GM15510 (cell line): ENCODE data around the gene ASIC3.

Source experiments
- POLR2A ChIP-seq: IDR thresholded peaks from 3 replicates; pipeline ENCODE4 v1.6.1; 2011; ENCODE audit warnings: borderline replicate concordance; ENCODE audit not compliant: insufficient read length; ENCODE audit errors: extremely low read depth

The ASIC3 gene

GRCh38 chr7:151070574-151070960, 22.2 kb downstream of the ASIC3 start:
- no peak for TF ChIP-seq POLR2A

- TF ChIP-seq POLR2A, result no peak
Measured at GRCh38 chr7:151071032-151071866, 22.9 kb downstream of the ASIC3 start.

- TF ChIP-seq POLR2A, result no peak
Measured at GRCh38 chr7:151073990-151074389, 25.7 kb downstream of the ASIC3 start.

DNA sequence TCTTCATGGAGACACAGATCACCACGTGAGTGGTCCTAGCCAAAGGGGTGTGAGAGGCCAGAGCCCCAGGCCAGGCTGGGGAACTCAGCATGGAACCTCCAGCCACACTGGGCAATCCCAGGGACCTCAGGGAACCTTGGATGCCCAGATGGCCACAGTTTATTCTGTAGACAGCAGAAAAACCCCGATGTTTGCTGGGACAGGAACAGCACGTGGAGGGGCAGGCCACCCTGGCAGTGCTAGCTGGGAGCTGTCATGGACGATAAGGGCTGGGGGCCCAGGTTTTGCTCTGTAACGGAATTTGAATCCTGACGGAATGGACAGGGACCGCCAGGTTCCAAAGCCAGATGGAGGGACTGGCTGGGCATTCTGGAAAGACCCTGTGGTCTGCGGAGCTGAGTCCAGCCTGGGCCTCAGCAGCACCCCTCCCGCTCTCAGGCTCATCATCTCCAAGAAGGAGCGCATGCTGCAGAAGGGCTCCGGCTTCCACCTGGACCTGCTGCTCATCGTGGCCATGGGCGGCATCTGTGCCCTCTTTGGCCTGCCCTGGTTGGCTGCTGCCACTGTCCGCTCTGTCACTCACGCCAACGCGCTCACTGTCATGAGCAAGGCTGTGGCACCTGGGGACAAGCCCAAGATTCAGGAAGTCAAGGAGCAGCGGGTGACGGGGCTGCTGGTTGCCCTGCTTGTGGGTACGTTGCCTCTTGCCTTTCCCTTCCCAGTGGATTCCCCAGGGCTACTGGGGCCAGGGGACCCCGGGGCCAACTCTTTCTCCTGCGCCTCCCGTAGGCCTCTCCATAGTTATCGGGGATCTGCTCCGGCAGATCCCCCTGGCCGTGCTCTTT, 26.7 kb downstream of the ASIC3 start:
- TF ChIP-seq POLR2A, result no peak

GRCh38 chr7:151075662-151075971, 27.3 kb downstream of the ASIC3 start:
- TF ChIP-seq POLR2A, result no peak

DNA sequence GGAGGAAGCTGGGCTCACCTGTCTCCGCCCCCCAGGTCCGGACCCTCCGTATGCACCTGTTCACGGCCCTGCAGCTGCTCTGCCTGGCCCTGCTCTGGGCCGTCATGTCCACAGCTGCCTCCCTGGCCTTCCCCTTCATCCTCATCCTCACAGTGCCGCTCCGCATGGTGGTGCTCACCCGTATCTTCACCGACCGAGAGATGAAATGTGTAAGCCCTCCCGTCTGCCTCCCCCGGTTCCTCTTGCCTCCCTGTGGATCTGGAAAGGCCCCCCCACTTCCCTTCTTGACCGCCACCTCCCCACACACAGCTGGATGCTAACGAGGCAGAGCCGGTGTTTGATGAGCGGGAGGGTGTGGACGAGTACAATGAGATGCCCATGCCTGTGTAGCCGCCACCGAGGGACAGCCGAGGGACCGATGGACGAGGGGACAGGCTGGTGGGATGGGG, 27.7 kb downstream of the ASIC3 start:
- TF ChIP-seq POLR2A, result peak; percentile 9

- TF ChIP-seq POLR2A, result no peak
Measured at GRCh38 chr7:151076863-151077704, 28.8 kb downstream of the ASIC3 start.

- TF ChIP-seq POLR2A, result no peak
Measured at GRCh38 chr7:151077705-151078232, 29.4 kb downstream of the ASIC3 start.

DNA sequence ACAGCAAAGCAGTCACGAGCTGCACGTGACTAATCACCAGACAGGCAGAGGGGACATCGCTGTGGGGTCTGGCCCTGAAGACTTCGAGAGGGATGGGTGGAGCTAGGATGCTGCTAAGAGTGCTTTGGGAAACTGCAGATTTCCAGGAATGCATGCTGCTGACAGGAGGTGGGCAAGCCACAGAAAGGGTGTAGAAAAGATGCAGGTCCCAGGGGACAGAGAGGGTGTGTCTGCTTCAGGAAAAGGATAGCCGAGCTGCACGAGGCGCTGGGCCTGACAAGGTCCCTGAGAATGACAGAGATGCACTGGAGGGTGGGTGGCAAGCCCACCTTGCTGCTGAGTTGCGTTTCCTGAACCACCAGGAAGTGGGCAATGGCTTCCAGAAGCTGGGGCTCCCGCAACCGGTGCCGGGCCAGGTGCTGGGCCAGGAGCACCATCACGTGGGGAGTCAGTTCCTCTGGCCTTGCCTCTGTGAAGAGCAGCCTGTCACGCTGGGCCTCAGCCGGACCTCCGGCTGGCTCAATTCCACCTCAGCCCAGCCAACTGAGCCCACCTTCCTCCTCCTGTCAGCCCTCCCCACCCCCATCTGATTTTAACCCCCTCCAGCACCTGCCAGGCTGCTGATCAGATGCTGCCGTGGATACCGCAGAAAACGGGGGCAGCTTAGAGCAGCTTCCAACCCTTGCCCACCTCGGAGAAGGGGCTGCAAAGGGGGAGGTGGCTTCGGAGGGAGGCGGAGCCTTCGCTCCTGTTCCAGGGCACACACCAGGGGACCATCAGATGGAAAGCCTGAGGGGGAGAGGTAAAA, 30.1 kb downstream of the ASIC3 start:
- no peak for TF ChIP-seq POLR2A

DNA sequence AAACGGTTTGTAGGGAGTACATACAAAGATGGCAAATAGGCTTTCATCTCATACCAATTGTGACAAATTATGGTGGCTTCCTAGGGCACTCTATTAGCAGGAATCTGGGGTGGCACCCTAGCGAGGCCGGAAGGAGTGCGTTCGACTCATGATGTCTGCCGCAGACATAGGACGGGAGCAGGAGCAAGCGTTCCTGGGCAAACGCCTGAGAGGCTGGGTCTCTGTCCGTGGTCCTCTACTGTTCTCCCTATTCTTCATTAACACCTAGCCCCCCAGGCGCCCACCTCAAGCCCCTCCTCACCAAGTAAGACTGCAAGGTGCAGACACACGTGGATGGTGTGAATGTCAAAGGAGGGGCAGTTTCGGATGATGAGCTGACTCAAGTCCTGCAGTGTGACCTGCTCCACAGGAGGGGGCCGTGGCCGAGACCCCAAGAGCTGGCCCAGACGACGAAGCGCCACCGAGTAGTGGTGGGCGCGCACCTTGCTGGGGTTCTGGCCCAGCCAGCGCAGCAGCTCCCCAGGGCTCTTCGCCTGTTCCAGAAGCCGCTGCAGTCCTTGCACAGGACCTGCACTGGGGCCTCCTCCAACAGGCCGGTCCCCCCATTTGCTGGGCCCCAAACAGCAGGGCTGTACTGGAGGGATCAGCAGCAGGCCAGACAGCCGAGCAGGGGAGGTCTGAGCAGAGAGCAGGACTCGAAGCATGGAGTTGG, 31.0 kb downstream of the ASIC3 start:
- TF ChIP-seq POLR2A, result no peak

- TF ChIP-seq POLR2A, result no peak
Measured at GRCh38 chr7:151080067-151080521, 31.8 kb downstream of the ASIC3 start.

GRCh38 chr7:151080522-151081169, 32.3 kb downstream of the ASIC3 start, which contains the start of gene FASTK:
FASTK (minus strand) TSS chr7:151080809; CDS start chr7:151080766, 43 bp downstream.
- TF ChIP-seq POLR2A, result peak; percentile 83

- TF ChIP-seq POLR2A, result no peak
Measured at GRCh38 chr7:151081170-151082101, 33.1 kb downstream of the ASIC3 start.
